Daoy (cell line): Measurements from ENCODE around the gene COX6B1. TPM values are rescaled to one million over a fixed set of nuclear protein-coding genes. Genes with fewer than 3 reads are reported as not detected.
A peak's percentile ranks its signal among the peaks of the same experiment; 100 is the strongest.
"Not testable (repeated sequence)": the region's sequence is repeated elsewhere in the genome, so short reads cannot be mapped to it uniquely, and the experiment has no call there.

ENCODE experiments used
- DNase-seq: peaks from one replicate; pipeline ENCODE4 v3.0.0-alpha.2; 2015; ENCODE audit warnings: low read depth
- total RNA-seq: library from RNA; depleted of rRNA; stranded (reverse); fragments of >200 nt; shearing (Covaris generic); gene quantifications from 2 replicates; pipeline ENCODE4 v1.2.3, GENCODE V29; 2014; rRNA removed

The COX6B1 gene, protein sequence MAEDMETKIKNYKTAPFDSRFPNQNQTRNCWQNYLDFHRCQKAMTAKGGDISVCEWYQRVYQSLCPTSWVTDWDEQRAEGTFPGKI
- 460 and 655 TPM in 2 replicates for total RNA-seq

DNA sequence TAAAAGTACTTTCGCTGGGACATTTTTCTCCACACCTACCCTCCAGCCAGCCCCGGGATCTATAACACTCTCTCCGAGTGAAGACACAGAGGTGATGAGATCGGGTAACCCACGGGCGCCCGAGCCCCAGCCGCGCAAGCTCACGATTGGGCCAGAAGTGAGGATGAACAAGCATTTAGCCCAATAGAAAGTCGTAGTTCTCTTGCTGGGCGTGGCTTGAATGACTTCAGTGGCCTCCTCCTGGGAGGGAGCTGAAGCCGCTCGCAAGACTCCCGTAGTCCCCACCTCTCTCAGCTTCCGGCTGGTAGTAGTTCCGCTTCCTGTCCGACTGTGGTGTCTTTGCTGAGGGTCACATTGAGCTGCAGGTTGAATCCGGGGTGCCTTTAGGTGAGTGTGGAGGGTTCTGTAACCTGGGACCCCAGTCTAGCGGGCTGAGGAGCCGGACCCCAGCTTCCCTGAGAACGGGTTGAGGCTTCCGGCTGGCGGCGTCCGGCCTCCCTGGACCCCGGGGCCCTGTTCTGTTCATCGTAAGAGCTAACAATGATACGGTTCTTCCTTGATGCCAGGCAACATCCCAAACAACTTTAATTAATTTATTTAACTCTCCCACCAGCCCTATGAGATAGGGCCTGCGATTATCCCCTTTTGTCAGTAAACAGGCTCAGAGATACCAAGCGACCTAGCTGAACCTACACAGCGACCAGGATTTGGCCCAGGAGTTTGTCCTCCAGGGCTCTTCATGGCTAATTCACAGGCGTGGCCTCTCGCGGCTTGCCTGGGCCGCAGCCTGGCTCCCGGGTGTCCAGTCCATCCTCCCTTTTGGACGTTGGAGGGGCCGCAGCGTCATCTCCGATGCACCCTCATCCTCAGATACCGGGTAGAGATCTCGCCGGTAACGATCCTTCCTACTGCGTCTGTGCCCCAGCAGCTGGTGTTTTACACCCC lies at the start of gene COX6B1:
Gene COX6B1, plus strand, starts transcription at position 307 of the 945 bp plus-strand sequence. CDS start 2,921 bp downstream, outside the sequence.
- peak; percentile 98 for DNase-seq

DNA sequence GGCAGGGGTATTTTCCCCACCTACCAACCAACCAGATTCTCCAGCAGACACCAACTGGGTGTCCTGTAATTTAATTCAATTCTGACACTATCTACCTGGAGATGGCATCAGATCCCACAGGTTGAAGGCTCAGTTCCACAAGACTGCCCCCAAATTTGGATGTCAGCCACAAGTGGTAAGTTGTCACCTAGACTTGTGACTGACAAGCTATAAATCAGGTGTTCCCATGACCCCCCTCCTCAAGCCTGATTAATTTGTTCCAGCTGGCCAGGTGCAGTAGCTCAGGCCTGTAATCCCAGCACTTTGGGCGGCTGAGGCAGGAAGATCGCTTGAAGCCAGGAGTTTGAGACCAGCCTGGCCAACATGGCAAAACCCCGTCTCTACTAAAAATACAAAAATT lies 46.2 kb upstream of the COX6B1 start:
- no peak for DNase-seq

DNA sequence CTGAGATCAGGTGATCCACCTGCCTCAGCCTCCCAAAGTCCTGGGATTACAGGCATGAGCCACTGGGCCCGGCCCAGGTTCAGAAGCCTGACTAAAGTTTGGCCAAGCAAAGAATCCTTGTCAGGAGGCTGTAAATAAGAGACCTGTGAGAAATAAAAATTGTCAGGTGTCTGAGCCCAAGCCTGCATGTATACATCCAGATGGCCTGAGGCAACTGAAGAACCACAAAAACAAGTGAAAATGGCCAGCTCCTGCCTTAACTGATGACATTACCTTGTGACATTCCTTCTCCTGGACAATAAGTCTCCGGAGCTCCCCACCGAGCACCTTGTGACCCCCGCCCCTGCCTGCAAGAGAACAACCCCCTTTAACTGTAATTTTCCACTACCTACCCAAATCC lies 43.7 kb upstream of the COX6B1 start:
- not testable (repeated sequence) for DNase-seq

DNA sequence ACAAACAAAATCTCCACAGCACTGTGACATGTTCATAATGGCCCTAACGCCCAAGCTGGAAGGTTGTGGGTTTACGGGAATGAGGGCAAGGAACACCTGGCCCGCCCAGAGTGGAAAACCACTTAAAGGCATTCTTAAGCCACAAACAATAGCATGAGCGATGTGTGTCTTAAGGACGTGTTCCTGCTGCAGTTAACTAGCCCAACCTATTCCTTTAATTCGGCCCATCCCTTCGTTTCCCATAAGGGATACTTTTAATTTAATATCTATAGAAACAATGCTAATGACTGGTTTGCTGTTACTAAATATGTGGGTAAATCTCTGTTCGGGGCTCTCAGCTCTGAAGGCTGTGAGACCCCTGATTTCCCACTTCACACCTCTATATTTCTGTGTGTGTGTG lies 41.0 kb upstream of the COX6B1 start:
- DNase-seq: not testable (repeated sequence)

DNA sequence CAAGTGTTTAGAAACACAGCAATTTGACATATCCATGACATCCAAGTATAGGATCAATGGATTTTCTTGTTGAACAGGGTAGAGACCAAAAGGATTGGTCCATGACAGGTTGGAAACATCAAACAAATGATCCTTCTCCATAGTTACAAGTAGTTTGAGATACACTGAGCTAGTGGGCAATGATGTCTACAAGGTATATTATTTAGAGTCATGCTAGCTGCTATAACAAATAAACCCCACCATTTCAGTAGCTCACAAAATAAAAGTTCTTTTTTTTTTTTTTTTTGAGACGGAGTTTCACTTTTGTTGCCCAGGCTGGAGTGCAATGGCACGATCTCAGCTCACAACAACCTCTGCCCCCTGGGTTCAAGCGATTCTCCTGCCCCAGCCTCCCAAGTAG lies 40.5 kb upstream of the COX6B1 start:
- DNase-seq: no peak

DNA sequence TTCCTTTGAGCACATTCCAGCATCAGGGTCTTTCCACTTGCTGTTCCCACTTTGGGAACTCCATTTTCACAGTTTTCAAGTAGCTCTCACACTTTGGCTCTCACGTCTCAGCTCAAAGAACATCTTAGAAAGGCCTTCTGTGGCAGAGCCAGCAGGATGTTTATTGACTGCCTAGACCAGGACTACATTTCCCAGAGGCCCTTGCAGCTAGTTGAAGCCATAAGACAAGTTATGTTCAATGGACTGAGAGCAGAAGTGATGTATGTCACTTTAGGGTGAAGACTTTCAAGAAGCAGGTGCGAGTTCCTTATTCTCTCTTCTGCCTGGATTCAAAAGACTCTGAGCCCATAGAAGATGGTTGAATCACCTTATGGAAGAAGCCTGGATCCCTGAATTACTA lies 39.9 kb upstream of the COX6B1 start:
- no peak for DNase-seq

DNA sequence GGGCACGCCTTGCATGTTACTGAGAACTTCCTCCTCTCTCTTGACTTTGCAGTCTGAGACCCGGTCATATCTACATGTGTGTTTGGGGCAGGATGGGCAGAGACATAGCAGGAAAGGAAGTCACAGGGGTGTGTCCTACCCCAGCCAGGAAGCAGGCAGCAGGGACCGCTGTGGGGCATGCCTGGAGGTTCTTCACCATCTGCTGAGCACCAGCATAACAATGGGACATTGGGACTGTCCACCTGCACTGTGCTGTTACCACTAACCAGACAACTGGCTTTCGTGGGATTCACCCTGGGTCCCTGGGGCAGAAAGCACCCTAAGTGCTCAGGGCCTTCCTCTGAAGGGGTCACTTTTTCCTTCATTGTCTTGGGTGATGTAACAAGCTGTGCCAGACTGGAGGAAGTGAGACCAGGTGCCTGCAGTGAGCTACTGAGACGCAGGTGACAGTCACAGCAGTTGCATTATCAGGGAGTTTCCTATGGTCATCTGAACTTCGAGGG lies 38.2 kb upstream of the COX6B1 start:
- DNase-seq: no peak

DNA sequence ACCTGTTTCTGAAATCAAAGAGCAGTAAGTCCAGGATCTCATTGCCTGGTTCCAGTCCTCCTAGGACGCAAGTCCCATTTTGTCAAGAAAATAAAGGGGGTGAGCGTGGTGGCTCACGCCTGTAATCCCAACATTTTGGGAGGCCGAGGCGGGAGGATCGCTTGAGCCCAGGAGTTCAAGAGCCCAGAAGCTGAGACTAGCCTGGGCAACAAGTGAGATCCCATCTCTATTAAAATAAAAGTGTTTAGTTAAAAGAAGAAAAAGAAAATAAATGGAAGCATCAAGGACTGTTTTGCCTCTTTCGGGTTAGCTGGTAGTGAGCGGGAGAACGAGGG lies 35.9 kb upstream of the COX6B1 start:
- no peak for DNase-seq

DNA sequence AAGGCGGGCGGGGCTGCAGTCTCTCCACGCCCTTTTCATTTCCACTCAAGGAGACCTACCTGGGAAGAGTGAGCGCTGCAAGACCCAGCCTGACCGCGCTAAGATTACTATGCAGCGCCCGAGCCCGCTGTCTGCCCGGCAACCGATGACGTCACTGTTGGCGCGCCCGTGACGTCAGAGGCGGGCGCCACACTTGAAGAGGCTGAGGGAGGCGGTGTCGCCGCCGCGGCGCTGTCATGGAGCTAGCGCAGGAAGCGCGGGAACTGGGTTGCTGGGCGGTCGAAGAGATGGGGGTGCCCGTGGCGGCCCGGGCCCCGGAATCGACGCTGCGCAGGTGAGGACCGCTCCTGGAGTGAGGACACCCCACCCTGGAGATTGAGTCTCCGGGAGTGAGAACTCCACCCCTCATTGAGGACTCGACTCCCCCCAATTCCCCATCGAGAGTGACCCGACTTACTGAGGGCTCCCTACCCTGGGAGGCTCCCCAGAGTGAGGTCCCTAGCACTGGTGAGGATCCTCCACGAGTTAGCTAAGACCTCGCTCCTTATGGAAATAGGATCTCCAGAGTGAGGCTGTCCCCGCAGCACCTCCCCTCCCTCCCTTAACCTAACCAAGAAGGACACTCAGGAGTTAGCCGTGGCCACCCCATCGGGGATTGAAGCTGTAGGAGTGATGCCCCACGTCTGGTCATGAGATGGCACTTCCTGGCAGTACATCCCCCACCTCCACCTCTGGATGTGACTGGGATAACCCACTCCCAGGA lies 35.4 kb upstream of the COX6B1 start, which contains the start of gene HAUS5:
Gene HAUS5, plus strand, starts transcription at position 177 of the 763 bp plus-strand sequence. Its CDS starts 60 bp downstream, at position 237.
- peak; percentile 97 for DNase-seq

DNA sequence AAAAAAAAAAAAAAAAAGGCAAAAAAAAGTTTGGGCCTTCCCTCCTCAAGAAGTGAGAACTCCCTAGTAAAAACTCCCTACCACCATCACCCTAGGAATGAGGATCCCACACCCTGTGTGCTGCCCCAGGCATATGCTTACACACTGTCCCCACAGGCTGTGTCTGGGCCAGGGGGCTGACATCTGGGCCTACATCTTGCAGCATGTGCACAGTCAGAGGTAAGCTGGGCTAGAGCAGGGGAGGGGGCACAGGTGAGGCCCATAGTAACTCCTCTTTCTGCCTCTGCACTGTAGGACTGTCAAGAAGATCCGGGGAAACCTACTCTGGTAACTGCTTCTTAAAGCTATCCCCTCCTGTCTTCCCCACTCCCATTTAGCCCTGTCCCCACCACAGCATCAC lies 34.5 kb upstream of the COX6B1 start:
- no peak for DNase-seq

DNA sequence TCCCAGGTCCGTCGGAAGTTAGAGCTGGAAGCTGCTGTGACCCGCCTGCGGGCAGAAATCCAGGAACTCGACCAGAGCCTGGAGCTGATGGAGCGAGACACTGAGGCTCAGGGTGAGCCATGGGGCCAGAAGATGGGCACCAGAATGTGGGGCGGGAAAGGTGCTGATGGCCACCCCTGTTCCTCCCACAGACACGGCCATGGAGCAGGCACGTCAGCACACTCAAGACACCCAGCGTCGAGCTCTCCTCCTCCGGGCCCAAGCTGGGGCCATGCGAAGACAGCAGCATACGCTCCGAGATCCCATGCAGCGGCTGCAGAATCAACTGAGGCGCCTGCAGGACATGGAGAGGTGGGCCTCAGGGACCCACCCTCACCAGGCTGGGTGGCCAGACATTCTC lies 33.1 kb upstream of the COX6B1 start:
- DNase-seq: no peak

DNA sequence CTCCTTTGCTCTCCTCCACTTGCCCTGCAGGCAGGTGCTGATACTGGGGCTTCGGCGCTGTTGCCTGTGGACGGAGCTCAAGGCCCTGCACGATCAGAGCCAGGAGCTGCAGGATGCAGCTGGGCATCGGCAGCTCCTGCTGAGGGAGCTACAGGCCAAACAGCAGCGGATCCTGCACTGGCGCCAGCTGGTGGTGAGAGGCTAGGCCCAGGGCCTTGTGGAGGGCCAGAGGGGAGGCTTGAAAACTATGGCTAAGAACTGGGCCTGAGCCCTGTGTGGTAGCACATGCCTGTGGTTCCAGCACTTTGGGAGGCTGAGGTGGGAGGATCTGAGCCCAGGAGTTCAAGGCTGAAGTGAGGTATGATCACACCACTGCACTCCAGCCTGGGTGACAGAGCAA lies 29.3 kb upstream of the COX6B1 start:
- DNase-seq: no peak

DNA sequence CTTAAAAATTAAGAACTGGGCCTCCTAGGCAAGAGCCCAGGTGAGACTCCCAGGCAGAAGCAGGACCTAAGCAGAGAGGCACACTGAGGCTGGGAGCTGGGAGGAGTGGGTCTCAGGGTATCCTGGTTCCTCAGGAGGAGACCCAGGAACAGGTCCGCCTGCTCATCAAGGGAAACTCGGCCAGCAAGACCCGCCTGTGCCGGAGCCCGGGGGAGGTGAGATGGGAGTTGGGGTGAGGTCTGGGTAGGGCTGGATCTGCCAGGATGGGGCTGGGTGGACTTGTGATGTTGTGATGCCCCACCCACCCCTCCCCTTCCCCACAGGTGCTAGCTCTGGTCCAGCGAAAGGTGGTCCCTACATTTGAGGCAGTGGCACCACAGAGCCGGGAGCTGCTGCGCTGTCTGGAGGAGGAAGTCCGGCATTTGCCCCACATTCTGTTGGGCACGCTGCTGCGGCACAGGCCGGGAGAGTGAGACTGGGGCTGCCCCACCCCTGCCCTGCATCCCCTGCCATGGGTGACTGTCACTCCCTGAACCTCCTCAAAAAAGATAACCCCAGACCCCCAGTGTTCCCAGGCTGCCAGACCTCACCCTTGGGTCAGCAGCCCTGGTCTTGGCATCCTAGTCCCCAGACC lies 28.7 kb upstream of the COX6B1 start:
- DNase-seq: no peak

DNA sequence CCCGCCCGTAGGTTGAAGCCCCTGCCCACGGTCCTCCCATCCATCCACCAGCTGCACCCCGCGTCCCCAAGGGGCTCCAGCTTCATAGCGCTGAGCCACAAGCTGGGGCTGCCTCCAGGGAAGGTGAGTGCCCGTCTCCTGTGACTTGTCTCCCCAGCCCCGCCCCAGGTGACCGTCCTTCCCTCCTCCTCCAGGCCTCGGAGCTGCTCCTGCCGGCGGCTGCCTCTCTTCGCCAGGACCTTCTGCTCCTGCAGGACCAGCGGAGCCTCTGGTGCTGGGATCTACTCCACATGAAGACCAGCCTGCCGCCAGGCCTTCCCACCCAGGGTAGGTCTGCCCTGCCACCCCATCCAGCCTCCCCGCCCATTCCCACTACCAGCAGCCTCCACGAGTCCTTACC lies 28.1 kb upstream of the COX6B1 start:
- DNase-seq: no peak

DNA sequence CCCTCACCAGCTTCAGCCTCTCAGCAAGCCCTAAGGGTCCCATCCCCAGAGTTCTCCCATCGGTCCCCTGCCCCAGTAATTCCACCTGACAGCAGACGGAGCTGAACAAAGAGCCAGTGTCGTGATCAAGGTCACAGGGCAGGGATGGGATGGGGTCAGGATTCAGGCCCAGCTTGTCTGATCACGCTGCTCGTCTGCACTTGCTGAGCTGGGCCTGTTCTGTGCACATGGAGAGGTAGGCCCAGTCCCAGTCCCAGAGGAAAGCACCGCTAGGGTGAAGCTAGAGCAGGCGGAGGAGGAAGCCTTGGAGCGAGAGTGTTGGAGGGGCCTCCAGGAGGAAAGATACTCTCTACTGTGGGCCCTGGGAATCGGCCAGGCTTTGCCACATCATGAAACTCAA lies 26.4 kb upstream of the COX6B1 start:
- no peak for DNase-seq

DNA sequence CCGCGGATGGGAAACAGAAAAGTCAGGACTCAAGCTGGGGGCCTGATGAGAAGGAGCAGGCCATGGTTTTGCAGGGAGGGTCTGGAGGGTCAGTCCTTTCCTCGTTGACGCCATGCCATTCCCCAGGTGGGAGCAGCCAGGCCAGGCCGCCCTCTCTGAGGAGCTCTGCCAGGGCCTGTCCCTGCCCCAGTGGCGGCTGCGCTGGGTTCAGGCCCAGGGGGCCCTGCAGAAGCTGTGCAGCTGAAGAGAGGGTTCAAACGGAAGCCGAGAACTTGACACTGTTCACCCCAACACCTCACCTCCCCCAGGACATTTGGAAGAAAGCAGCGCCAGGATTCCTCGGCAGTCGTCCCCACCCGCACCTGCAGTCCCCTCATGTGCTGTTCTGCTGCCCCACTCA lies 25.4 kb upstream of the COX6B1 start:
- no peak for DNase-seq

DNA sequence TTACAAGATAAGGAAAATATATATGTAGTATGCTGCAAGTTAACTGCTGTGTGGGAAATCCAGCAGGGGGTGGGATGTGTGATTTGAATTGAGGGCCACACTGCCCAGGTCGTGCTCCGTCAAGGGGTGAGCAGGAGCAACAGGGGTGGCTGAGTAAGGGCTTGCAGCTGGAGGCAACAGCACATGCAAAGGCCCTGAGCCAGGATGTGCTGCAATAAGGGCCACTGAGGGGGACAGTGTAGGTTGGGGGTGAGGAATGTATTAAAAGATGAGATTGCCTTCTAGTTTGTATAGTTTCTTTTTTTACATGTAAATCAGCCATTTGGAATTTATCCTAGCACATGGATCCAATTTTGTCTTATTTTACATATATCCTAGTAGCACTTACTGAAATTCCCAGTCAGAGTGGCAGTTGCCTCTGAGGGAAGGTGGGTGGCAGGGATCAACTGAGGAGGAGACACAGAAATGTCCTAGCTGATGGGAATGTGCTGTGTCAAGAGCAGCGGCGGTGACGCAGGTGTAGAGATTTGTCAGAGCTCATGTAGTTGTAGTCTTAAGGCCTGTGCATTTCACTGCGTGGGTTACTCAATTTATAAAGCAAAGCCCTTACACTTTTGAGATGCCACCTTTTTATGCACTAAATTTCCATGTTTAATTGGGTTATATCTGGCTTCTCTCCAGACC lies 24.7 kb upstream of the COX6B1 start:
- DNase-seq: no peak

DNA sequence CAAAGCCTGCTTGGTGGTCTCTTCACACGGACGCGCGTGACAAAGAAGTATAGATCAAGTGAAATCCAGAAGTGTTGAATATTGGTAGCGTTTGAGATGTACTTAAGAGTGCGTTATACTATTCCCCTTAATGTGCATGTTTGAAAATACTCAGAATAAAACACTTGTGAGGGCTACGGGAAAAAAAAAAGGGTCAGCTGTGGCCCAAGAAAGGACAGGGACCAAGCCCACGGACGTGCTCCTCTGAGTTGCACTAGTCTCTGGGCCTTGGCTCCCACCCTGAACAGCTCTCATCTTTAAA lies 19.9 kb upstream of the COX6B1 start:
- DNase-seq: no peak

DNA sequence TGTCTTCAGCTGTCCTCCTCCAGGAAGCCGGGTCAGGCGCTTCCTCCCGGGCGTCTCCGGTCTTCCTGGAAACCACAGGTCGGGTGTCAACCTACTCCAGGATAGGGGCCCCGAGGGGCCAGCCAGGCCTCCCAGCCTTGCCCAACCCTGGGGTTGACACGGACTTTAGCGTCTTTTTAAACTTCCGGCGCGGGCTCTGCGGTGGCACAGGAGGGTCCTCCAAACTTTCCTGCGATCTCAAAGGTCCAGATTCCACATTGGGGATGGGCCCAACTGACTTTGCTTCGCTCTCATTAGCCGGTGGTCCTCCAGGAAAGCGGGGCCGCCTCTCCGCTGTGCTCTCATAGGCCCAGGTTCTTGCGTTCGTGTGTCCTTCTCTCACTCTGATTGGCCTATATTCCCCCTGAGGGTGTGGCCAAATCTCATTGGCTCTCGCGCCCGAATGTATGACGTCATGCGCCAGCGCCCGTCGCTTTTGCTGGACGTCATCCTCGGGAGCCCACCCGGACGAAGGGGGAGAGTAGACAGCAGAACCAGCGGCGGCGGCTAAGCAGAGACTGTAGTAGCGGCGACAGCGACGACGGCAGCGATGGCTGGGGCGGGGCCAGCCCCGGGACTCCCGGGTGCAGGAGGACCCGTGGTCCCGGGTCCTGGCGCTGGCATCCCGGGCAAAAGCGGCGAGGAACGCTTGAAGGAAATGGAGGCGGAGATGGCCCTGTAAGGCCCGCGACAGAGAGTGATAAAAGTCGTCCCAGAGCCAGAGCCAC lies 19.4 kb upstream of the COX6B1 start, which contains the start of gene RBM42:
Gene RBM42, plus strand, starts transcription at position 472 of the 767 bp plus-strand sequence. Its CDS starts 118 bp downstream, at position 590.
- DNase-seq: peak; percentile 99

DNA sequence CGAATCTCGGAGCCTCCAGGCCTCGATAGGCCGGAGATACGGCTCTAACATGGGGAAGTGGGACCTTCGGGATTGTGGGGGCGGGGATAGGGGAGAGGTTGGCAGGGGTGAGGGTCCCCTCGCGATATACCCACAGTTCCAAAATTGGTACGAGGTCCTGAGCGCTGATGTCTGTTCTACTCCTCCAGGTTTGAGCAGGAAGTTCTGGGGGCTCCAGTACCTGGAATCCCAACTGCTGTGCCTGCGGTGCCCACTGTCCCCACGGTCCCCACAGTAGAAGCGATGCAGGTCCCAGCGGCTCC lies 18.8 kb upstream of the COX6B1 start:
- DNase-seq: no peak
